ENCODE measurements around the gene IL36A.

The IL36A gene

GRCh38 chr2:113034016-113034415 lies 28.8 kb downstream of the IL36A start:
- H3K36me3 ChIP-seq (ENCODE audit: control insufficient read depth, insufficient read depth, low read length), result no peaks in the 10 kb centered on the region
- no peak overlapping the region for H3K4me3 ChIP-seq (ENCODE audit: low read length)
- H3K27ac ChIP-seq (ENCODE audit: low read depth, low read length), result no peak overlapping the region
- H3K9ac ChIP-seq (ENCODE audit: low read length), result no peak overlapping the region
- H3K4me1 ChIP-seq (ENCODE audit: control insufficient read depth, insufficient read depth, low read length), result no peaks in the 10 kb centered on the region
- peaks cover 4% of the 10 kb centered on the region for H3K27me3 ChIP-seq (ENCODE audit: control insufficient read depth, insufficient read depth, low read length)

- H3K4me1 ChIP-seq (ENCODE audit: control insufficient read depth, insufficient read depth, low read length), result no peaks in the 10 kb centered on the region
- no peak overlapping the region for H3K9ac ChIP-seq (ENCODE audit: low read length)
- H3K27me3 ChIP-seq (ENCODE audit: control insufficient read depth, insufficient read depth, low read length), result no peaks in the 10 kb centered on the region
- no peak overlapping the region for H3K4me3 ChIP-seq (ENCODE audit: low read length)
- H3K36me3 ChIP-seq (ENCODE audit: control insufficient read depth, insufficient read depth, low read length), result no peaks in the 10 kb centered on the region
- no peak overlapping the region for H3K27ac ChIP-seq (ENCODE audit: low read depth, low read length)
Measured at GRCh38 chr2:113036763-113037162, 31.5 kb downstream of the IL36A start.

DNA sequence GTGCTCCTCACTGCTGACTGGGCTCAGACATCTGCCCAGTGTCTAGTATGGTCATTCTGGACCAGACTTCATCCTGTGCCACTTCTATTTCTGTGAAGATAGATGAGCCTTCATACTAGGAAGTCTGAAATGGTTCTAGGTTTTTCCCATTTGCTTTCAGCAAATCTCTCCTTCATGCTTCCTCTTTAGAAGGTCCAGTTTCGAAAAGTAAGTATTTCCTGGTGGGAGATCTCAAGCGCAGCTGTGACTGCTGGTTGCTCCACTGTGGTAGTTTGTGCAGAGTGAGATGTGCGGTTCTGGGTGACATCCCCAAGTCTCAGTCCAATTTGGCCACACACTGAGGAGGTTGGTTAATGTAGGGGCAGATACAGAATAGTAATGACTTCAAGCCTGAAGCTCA lies 33.0 kb downstream of the IL36A start:
- no peaks in the 10 kb centered on the region for H3K27me3 ChIP-seq (ENCODE audit: control insufficient read depth, insufficient read depth, low read length)
- H3K4me1 ChIP-seq (ENCODE audit: control insufficient read depth, insufficient read depth, low read length), result no peaks in the 10 kb centered on the region
- no peak overlapping the region for H3K4me3 ChIP-seq (ENCODE audit: low read length)
- H3K36me3 ChIP-seq (ENCODE audit: control insufficient read depth, insufficient read depth, low read length), result no peaks in the 10 kb centered on the region
- H3K9ac ChIP-seq (ENCODE audit: low read length), result no peak overlapping the region
- no peak overlapping the region for H3K27ac ChIP-seq (ENCODE audit: low read depth, low read length)

DNA sequence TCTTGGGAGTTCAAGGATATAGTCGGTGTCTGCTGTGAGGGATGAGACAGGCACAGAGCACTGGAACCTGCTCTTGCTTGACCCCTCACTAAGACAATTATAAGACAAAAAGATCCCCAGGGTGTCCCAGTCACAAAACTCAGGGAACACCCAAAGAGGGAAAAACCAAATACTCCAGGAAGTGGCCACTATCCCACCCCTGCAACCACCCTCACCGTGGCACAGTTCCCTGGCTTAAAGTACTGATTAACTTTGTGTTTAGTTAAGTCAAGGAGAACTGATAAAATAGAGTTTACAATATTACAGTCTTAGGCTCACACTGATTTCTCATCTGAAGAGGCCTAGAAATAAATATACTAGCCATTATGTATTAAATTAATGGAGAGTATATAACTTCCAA lies 33.9 kb downstream of the IL36A start:
- no peak overlapping the region for H3K9ac ChIP-seq (ENCODE audit: low read length)
- no peak overlapping the region for H3K4me3 ChIP-seq (ENCODE audit: low read length)
- H3K4me1 ChIP-seq (ENCODE audit: control insufficient read depth, insufficient read depth, low read length), result no peaks in the 10 kb centered on the region
- H3K27ac ChIP-seq (ENCODE audit: low read depth, low read length), result no peak overlapping the region
- H3K36me3 ChIP-seq (ENCODE audit: control insufficient read depth, insufficient read depth, low read length), result no peaks in the 10 kb centered on the region
- no peaks in the 10 kb centered on the region for H3K27me3 ChIP-seq (ENCODE audit: control insufficient read depth, insufficient read depth, low read length)

GRCh38 chr2:113039719-113040118 lies 34.5 kb downstream of the IL36A start:
- Histone ChIP-seq H3K27me3 (ENCODE audit: control insufficient read depth, insufficient read depth, low read length) (no peaks in the 10 kb centered on the region), H3K4me3 (ENCODE audit: low read length) (no peak overlapping the region), H3K36me3 (ENCODE audit: control insufficient read depth, insufficient read depth, low read length) (no peaks in the 10 kb centered on the region), H3K4me1 (ENCODE audit: control insufficient read depth, insufficient read depth, low read length) (no peaks in the 10 kb centered on the region), H3K27ac (ENCODE audit: low read depth, low read length) (no peak overlapping the region), H3K9ac (ENCODE audit: low read length) (no peak overlapping the region)

- Histone ChIP-seq H3K4me3 (ENCODE audit: low read length) (no peak overlapping the region), H3K9ac (ENCODE audit: low read length) (no peak overlapping the region), H3K27ac (ENCODE audit: low read depth, low read length) (no peak overlapping the region), H3K4me1 (ENCODE audit: control insufficient read depth, insufficient read depth, low read length) (no peaks in the 10 kb centered on the region), H3K27me3 (ENCODE audit: control insufficient read depth, insufficient read depth, low read length) (no peaks in the 10 kb centered on the region), H3K36me3 (ENCODE audit: control insufficient read depth, insufficient read depth, low read length) (no peaks in the 10 kb centered on the region)
Measured at GRCh38 chr2:113041871-113042270, 36.6 kb downstream of the IL36A start.

- H3K4me3 ChIP-seq (ENCODE audit: low read length), result no peak overlapping the region
- no peak overlapping the region for H3K27ac ChIP-seq (ENCODE audit: low read depth, low read length)
- H3K4me1 ChIP-seq (ENCODE audit: control insufficient read depth, insufficient read depth, low read length), result no peaks in the 10 kb centered on the region
- H3K27me3 ChIP-seq (ENCODE audit: control insufficient read depth, insufficient read depth, low read length), result no peaks in the 10 kb centered on the region
- no peaks in the 10 kb centered on the region for H3K36me3 ChIP-seq (ENCODE audit: control insufficient read depth, insufficient read depth, low read length)
- no peak overlapping the region for H3K9ac ChIP-seq (ENCODE audit: low read length)
Measured at GRCh38 chr2:113046465-113046864, 41.2 kb downstream of the IL36A start.

DNA sequence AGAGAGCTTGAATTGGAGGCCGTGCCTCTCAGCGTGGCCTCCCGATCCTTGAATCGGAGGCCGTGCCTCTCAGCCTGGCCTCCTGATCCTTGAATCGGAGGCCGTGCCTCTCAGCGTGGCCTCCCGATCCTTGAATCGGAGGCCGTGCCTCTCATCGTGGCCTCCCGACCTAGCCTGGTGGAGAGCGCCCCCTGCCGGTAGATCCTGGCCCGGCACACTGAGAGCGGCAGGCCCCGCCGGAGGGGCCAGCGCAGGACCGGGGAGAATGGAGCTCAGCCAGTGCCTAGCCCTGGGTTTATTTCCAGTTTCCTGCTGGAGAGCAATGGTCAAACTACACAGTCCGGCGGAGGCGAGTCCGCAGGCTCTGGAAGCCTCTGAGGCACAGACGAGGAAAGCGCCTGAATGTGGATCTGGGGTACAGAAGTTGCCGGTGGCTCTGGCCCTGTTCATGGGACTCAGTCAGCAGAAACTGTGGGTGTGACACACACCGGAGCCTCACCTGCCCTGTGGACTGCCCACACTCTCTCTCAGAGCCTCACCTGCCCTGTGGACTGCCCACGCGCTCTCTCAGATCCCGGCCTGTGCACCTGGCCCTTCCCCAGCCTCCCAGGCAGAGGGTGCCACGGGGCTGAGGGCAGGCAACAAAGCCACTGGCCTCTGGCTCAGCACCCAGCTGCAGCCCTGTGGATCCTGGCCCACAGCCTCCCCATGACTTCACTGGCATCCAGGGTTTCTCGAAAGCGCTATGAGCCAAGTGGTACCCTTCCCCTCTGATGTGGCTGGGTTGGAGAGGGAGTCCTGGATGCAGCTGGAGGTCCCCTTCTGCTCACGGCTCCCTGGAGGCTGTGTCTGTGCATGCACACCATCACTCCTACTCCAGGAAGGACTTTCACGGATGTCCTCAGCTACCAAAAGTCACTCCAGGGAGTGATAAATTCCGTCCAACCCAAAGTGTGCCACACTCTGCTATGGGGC lies 45.9 kb downstream of the IL36A start:
- Histone ChIP-seq H3K4me3 (ENCODE audit: low read length) (no peak overlapping the region), H3K27me3 (ENCODE audit: control insufficient read depth, insufficient read depth, low read length) (no peaks in the 10 kb centered on the region), H3K9ac (ENCODE audit: low read length) (no peak overlapping the region), H3K36me3 (ENCODE audit: control insufficient read depth, insufficient read depth, low read length) (no peaks in the 10 kb centered on the region), H3K27ac (ENCODE audit: low read depth, low read length) (no peak overlapping the region), H3K4me1 (ENCODE audit: control insufficient read depth, insufficient read depth, low read length) (no peaks in the 10 kb centered on the region)

DNA sequence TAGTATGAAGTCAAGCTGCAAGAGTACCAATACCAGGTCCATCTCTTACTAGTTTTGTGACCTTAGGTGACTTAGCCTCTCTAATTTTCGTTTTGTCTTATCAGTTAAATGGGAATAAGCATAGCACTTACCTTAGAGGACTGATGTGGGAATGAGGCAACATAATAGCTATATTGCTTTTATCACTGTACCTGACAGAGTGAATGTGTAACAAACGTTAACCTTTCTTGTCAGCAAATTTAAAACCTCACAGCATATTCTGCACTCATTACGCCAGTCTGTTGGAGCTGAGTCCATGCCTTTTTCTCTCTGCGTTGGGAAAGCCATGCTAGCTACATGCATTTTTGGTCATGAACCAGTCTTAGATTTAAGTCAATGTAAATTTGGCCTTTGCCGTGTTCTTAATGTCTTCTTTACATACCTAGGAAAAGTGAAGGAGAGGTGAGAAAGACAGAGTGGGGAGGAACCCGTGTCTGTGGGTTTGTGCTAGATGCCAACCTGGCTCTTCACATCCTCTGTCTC lies 47.2 kb downstream of the IL36A start, which contains the start of gene IL36B:
TSS of gene IL36B (minus strand) at position 472 of the 522 bp plus-strand sequence.
- Histone ChIP-seq H3K27ac (ENCODE audit: low read depth, low read length) (no peak within 1 kb of the TSS), H3K36me3 (ENCODE audit: control insufficient read depth, insufficient read depth, low read length) (no peaks in the 10 kb centered on the region), H3K4me3 (ENCODE audit: low read length) (no peak within 1 kb of the TSS), H3K9ac (ENCODE audit: low read length) (no peak within 1 kb of the TSS), H3K27me3 (ENCODE audit: control insufficient read depth, insufficient read depth, low read length) (no peaks in the 10 kb centered on the region), H3K4me1 (ENCODE audit: control insufficient read depth, insufficient read depth, low read length) (no peaks in the 10 kb centered on the region)

GRCh38 chr2:113053666-113054065 lies 48.4 kb downstream of the IL36A start:
- Histone ChIP-seq H3K27me3 (ENCODE audit: control insufficient read depth, insufficient read depth, low read length) (no peaks in the 10 kb centered on the region), H3K4me1 (ENCODE audit: control insufficient read depth, insufficient read depth, low read length) (no peaks in the 10 kb centered on the region), H3K27ac (ENCODE audit: low read depth, low read length) (no peak overlapping the region), H3K9ac (ENCODE audit: low read length) (no peak overlapping the region), H3K36me3 (ENCODE audit: control insufficient read depth, insufficient read depth, low read length) (no peaks in the 10 kb centered on the region), H3K4me3 (ENCODE audit: low read length) (no peak overlapping the region)

GRCh38 chr2:113054066-113054465 lies 48.8 kb downstream of the IL36A start:
- H3K36me3 ChIP-seq (ENCODE audit: control insufficient read depth, insufficient read depth, low read length), result no peaks in the 10 kb centered on the region
- no peaks in the 10 kb centered on the region for H3K27me3 ChIP-seq (ENCODE audit: control insufficient read depth, insufficient read depth, low read length)
- no peaks in the 10 kb centered on the region for H3K4me1 ChIP-seq (ENCODE audit: control insufficient read depth, insufficient read depth, low read length)
- H3K4me3 ChIP-seq (ENCODE audit: low read length), result no peak overlapping the region
- H3K9ac ChIP-seq (ENCODE audit: low read length), result no peak overlapping the region
- no peak overlapping the region for H3K27ac ChIP-seq (ENCODE audit: low read depth, low read length)

DNA sequence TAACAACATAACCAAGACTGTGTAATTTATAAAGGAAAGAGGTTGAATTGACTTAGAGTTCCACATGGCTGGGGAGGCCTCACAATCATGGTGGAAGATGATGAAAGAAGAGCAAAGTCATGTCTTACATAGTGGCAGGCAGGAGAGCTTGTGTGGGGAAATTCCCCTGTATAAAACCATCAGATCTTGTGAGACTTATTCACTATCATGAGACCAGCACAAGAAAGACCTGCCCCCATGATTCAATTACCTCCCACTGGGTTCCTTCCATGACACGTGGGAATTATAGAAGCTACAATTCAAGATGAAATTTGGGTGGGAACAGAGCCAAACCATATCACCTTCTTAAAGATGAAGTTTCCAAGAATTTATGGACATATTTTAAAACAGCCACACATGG lies 51.3 kb downstream of the IL36A start:
- no peaks in the 10 kb centered on the region for H3K4me1 ChIP-seq (ENCODE audit: control insufficient read depth, insufficient read depth, low read length)

GRCh38 chr2:113057117-113057516 lies 51.9 kb downstream of the IL36A start:
- Histone ChIP-seq H3K27ac (ENCODE audit: low read depth, low read length) (no peak overlapping the region), H3K9ac (ENCODE audit: low read length) (no peak overlapping the region), H3K27me3 (ENCODE audit: control insufficient read depth, insufficient read depth, low read length) (no peaks in the 10 kb centered on the region), H3K4me3 (ENCODE audit: low read length) (no peak overlapping the region), H3K4me1 (ENCODE audit: control insufficient read depth, insufficient read depth, low read length) (no peaks in the 10 kb centered on the region), H3K36me3 (ENCODE audit: control insufficient read depth, insufficient read depth, low read length) (no peaks in the 10 kb centered on the region)

More for the DNA sequence above, 51.3 kb downstream of the IL36A start:
- Histone ChIP-seq H3K27ac (ENCODE audit: low read depth, low read length) (no peak overlapping the region), H3K36me3 (ENCODE audit: control insufficient read depth, insufficient read depth, low read length) (no peaks in the 10 kb centered on the region), H3K9ac (ENCODE audit: low read length) (no peak overlapping the region), H3K4me3 (ENCODE audit: low read length) (no peak overlapping the region), H3K27me3 (ENCODE audit: control insufficient read depth, insufficient read depth, low read length) (no peaks in the 10 kb centered on the region)
